ENCODE measurements around the gene AP3M1.

AP3M1 gene

DNA sequence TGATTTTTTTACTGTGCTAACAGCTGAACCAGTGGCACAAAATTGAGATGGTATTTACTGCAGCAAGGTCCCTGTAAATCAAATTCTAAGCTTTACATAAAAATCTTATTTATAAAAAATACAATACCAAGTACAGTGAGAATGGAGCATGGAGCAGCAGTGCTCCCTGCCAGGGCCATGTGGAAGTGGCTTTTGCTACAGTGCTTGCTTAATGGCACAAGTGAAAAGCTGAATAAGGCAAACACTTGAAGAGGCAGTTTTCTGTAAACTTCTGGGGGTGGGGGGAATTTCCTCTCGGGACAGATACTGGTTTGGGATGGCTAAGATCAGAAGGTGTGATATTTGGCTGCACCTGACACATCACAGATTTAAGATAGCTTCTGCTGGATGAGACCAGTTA lies 27.5 kb downstream of the AP3M1 start:
- no peak overlapping the region for H3K9ac ChIP-seq (ENCODE audit: insufficient read length, low read depth)
- no peaks in the 10 kb centered on the region for H3K4me1 ChIP-seq (ENCODE audit: insufficient read depth, insufficient read length)
- H3K9me3 ChIP-seq (ENCODE audit: insufficient read depth, low read length): no peaks in the 10 kb centered on the region
- DNase-seq (ENCODE audit: low read depth, low spot score): no peak
- TF ChIP-seq SUZ12 (IDR thresholded peaks at IDR 0.05; ENCODE audit: extremely low read depth, insufficient read depth, insufficient read length): no peak
- TF ChIP-seq ZNF274 (IDR thresholded peaks at IDR 0.05; ENCODE audit: low read depth, low read length): no peak
- no peak for TF ChIP-seq YY1 (IDR thresholded peaks at IDR 0.05; ENCODE audit: insufficient read depth, insufficient read length)
- H3K27me3 ChIP-seq (ENCODE audit: insufficient read depth, insufficient read length): no peaks in the 10 kb centered on the region
- H3K36me3 ChIP-seq (ENCODE audit: insufficient read depth, insufficient read length, low read length): peaks cover 67% of the 10 kb centered on the region
- no peak overlapping the region for H3K4me3 ChIP-seq (ENCODE audit: insufficient read length, low read depth)

- DNase-seq (ENCODE audit: low read depth, low spot score): no peak
- no peak for TF ChIP-seq SUZ12 (IDR thresholded peaks at IDR 0.05; ENCODE audit: extremely low read depth, insufficient read depth, insufficient read length)
- TF ChIP-seq ZNF274 (IDR thresholded peaks at IDR 0.05; ENCODE audit: low read depth, low read length): no peak
- TF ChIP-seq YY1 (IDR thresholded peaks at IDR 0.05; ENCODE audit: insufficient read depth, insufficient read length): no peak
- H3K9ac ChIP-seq (ENCODE audit: insufficient read length, low read depth): no peak overlapping the region
- H3K4me3 ChIP-seq (ENCODE audit: insufficient read length, low read depth): no peak overlapping the region
- H3K4me1 ChIP-seq (ENCODE audit: insufficient read depth, insufficient read length): no peaks in the 10 kb centered on the region
- no peaks in the 10 kb centered on the region for H3K9me3 ChIP-seq (ENCODE audit: insufficient read depth, low read length)
- peaks cover 73% of the 10 kb centered on the region for H3K36me3 ChIP-seq (ENCODE audit: insufficient read depth, insufficient read length, low read length)
- no peaks in the 10 kb centered on the region for H3K27me3 ChIP-seq (ENCODE audit: insufficient read depth, insufficient read length)
These were observed 28.6 kb downstream of the AP3M1 start for GRCh38 chr10:74122060-74122459.

DNA sequence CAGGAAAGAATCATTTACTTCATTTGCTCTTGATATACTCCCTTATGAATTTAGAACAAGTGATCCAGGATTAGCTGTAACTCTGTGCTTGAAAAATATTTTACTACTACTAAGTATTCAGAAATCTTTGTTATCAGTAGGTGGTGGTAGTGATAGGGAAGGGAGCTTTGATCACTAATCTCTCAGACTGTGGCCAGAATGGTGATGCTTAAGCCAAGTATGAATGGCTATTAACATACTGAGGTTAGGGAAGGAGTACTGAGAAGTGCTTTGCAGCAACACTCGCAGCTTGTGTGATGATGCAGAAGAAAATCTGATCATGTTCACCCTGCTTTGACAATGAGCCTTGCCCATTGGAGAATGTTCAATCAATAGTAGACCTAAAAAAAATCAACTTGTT lies 29.3 kb downstream of the AP3M1 start:
- H3K9me3 ChIP-seq (ENCODE audit: insufficient read depth, low read length): no peaks in the 10 kb centered on the region
- TF ChIP-seq ZNF274 (IDR thresholded peaks at IDR 0.05; ENCODE audit: low read depth, low read length): no peak
- TF ChIP-seq SUZ12 (IDR thresholded peaks at IDR 0.05; ENCODE audit: extremely low read depth, insufficient read depth, insufficient read length): no peak
- no peak for TF ChIP-seq YY1 (IDR thresholded peaks at IDR 0.05; ENCODE audit: insufficient read depth, insufficient read length)
- H3K9ac ChIP-seq (ENCODE audit: insufficient read length, low read depth): no peak overlapping the region
- DNase-seq (ENCODE audit: low read depth, low spot score): no peak
- no peaks in the 10 kb centered on the region for H3K27me3 ChIP-seq (ENCODE audit: insufficient read depth, insufficient read length)
- peaks cover 78% of the 10 kb centered on the region for H3K36me3 ChIP-seq (ENCODE audit: insufficient read depth, insufficient read length, low read length)
- H3K4me3 ChIP-seq (ENCODE audit: insufficient read length, low read depth): no peak overlapping the region
- H3K4me1 ChIP-seq (ENCODE audit: insufficient read depth, insufficient read length): no peaks in the 10 kb centered on the region

DNA sequence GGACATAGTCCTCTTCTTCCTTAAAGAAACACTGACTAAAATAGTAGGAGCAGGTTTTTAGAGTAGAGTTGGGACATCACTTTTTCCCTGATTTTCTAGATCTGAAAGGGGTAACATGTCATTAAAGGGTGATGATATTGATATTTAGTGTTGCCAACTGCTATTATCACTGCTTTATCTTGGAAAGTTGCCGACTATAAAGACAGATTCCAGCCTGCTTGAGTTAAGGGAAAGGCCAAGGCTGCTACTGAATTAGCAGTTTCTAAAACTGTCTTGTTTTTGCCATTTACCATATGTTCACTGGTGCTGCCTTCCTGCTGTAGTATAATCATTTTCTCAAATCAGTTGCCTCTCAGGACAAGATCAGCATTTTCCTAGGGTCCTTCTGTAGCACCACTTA lies 29.7 kb downstream of the AP3M1 start:
- Histone ChIP-seq H3K9me3 (ENCODE audit: insufficient read depth, low read length) (no peaks in the 10 kb centered on the region), H3K36me3 (ENCODE audit: insufficient read depth, insufficient read length, low read length) (peaks cover 81% of the 10 kb centered on the region), H3K4me3 (ENCODE audit: insufficient read length, low read depth) (no peak overlapping the region), H3K9ac (ENCODE audit: insufficient read length, low read depth) (no peak overlapping the region), H3K4me1 (ENCODE audit: insufficient read depth, insufficient read length) (no peaks in the 10 kb centered on the region), H3K27me3 (ENCODE audit: insufficient read depth, insufficient read length) (no peaks in the 10 kb centered on the region)
- TF ChIP-seq SUZ12 (IDR thresholded peaks at IDR 0.05; ENCODE audit: extremely low read depth, insufficient read depth, insufficient read length) (no peak), YY1 (IDR thresholded peaks at IDR 0.05; ENCODE audit: insufficient read depth, insufficient read length) (no peak), ZNF274 (IDR thresholded peaks at IDR 0.05; ENCODE audit: low read depth, low read length) (no peak)
- DNase-seq (ENCODE audit: low read depth, low spot score): no peak

DNA sequence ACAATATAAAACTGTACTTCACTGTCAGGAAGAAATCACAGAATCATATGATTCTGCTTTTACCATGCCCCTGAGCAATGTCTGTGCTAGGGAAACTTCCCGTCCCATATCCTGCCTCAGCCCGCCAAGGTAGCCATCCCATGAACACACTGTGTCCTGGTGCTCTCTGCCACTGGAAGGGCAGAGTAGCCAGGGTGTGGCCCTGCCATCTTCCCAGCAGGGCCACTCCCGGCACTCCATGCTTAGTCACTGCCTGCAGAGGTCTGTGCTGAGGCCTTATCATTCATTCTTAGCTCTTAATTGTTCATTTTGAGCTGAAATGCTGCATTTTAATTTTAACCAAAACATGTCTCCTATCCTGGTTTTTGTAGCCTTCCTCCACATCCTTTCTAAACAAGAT lies 31.8 kb downstream of the AP3M1 start:
- Histone ChIP-seq H3K27me3 (ENCODE audit: insufficient read depth, insufficient read length) (peaks cover 2% of the 10 kb centered on the region), H3K4me3 (ENCODE audit: insufficient read length, low read depth) (no peak overlapping the region), H3K9me3 (ENCODE audit: insufficient read depth, low read length) (no peaks in the 10 kb centered on the region), H3K9ac (ENCODE audit: insufficient read length, low read depth) (no peak overlapping the region), H3K4me1 (ENCODE audit: insufficient read depth, insufficient read length) (no peaks in the 10 kb centered on the region), H3K36me3 (ENCODE audit: insufficient read depth, insufficient read length, low read length) (peaks cover 82% of the 10 kb centered on the region)
- TF ChIP-seq YY1 (IDR thresholded peaks at IDR 0.05; ENCODE audit: insufficient read depth, insufficient read length) (no peak), ZNF274 (IDR thresholded peaks at IDR 0.05; ENCODE audit: low read depth, low read length) (no peak)
- no peak for DNase-seq (ENCODE audit: low read depth, low spot score)

DNA sequence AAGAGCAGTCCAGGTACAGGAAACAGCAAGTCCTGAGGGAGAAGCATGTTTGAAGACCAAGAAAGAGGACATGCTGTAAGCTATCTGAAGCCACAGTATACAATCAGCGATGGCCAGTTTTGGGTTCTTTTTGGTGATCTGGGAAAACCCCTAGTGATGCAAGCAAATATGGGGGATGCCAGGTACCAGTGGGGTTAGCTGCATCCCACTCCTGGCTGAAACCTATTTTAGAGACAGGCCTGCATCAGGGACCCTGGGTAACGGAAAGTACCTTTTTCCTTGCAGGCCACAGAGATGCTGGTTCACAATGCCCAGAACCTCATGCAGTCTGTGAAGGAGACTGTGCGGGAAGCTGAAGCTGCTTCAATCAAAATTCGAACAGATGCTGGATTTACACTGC lies 32.9 kb downstream of the AP3M1 start:
- no peak for TF ChIP-seq ZNF274 (IDR thresholded peaks at IDR 0.05; ENCODE audit: low read depth, low read length)
- no peak for TF ChIP-seq SUZ12 (IDR thresholded peaks at IDR 0.05; ENCODE audit: extremely low read depth, insufficient read depth, insufficient read length)
- no peak for TF ChIP-seq YY1 (IDR thresholded peaks at IDR 0.05; ENCODE audit: insufficient read depth, insufficient read length)
- Histone ChIP-seq H3K27me3 (ENCODE audit: insufficient read depth, insufficient read length) (peaks cover 2% of the 10 kb centered on the region), H3K9me3 (ENCODE audit: insufficient read depth, low read length) (no peaks in the 10 kb centered on the region), H3K9ac (ENCODE audit: insufficient read length, low read depth) (no peak overlapping the region), H3K36me3 (ENCODE audit: insufficient read depth, insufficient read length, low read length) (peaks cover 86% of the 10 kb centered on the region), H3K4me1 (ENCODE audit: insufficient read depth, insufficient read length) (no peaks in the 10 kb centered on the region), H3K4me3 (ENCODE audit: insufficient read length, low read depth) (no peak overlapping the region)
- no peak for DNase-seq (ENCODE audit: low read depth, low spot score)

DNA sequence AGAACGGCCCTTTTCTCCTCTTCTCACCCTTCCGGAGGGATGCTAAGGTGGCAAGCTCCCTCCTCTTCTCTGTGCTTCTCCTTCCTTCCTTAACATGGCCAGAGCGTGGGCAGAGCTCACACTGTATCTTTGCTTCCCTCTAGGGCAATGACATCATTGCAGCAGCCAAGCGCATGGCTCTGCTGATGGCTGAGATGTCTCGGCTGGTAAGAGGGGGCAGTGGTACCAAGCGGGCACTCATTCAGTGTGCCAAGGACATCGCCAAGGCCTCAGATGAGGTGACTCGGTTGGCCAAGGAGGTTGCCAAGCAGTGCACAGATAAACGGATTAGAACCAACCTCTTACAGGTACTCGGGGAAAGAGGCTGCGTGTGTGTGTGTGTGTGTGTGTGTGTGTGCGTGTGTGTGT lies 36.6 kb downstream of the AP3M1 start:
- Histone ChIP-seq H3K9me3 (ENCODE audit: insufficient read depth, low read length) (no peaks in the 10 kb centered on the region), H3K9ac (ENCODE audit: insufficient read length, low read depth) (no peak overlapping the region), H3K36me3 (ENCODE audit: insufficient read depth, insufficient read length, low read length) (peaks cover 96% of the 10 kb centered on the region), H3K4me1 (ENCODE audit: insufficient read depth, insufficient read length) (no peaks in the 10 kb centered on the region), H3K27me3 (ENCODE audit: insufficient read depth, insufficient read length) (peaks cover 2% of the 10 kb centered on the region), H3K4me3 (ENCODE audit: insufficient read length, low read depth) (no peak overlapping the region)
- TF ChIP-seq ZNF274 (IDR thresholded peaks at IDR 0.05; ENCODE audit: low read depth, low read length) (no peak), SUZ12 (IDR thresholded peaks at IDR 0.05; ENCODE audit: extremely low read depth, insufficient read depth, insufficient read length) (no peak), YY1 (IDR thresholded peaks at IDR 0.05; ENCODE audit: insufficient read depth, insufficient read length) (no peak)
- no peak for DNase-seq (ENCODE audit: low read depth, low spot score)

DNA sequence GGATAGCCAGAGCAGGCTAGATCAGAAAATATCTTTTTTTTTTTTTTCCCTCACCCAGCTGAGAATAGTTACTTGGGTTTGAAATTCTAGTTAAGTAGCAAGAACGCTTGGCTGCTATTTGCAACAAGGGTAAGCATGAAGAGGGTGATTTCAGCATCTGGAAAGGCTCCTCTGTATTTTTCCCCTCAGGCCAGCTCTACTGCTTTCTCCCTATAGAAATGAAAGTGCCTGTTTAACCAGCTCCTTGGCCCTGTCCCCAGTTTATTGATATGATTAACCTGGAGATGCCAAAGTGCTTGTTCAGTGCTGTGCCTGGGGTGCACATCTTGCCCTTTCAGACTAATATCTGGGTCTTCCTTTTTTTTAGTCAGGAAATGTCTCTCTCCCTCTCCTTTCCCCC lies 37.1 kb downstream of the AP3M1 start:
- no peak for DNase-seq (ENCODE audit: low read depth, low spot score)
- no peak overlapping the region for H3K4me3 ChIP-seq (ENCODE audit: insufficient read length, low read depth)
- H3K36me3 ChIP-seq (ENCODE audit: insufficient read depth, insufficient read length, low read length): peaks cover 97% of the 10 kb centered on the region
- H3K4me1 ChIP-seq (ENCODE audit: insufficient read depth, insufficient read length): no peaks in the 10 kb centered on the region
- no peak overlapping the region for H3K9ac ChIP-seq (ENCODE audit: insufficient read length, low read depth)
- no peaks in the 10 kb centered on the region for H3K9me3 ChIP-seq (ENCODE audit: insufficient read depth, low read length)
- peaks cover 2% of the 10 kb centered on the region for H3K27me3 ChIP-seq (ENCODE audit: insufficient read depth, insufficient read length)
- TF ChIP-seq ZNF274 (IDR thresholded peaks at IDR 0.05; ENCODE audit: low read depth, low read length) (no peak), SUZ12 (IDR thresholded peaks at IDR 0.05; ENCODE audit: extremely low read depth, insufficient read depth, insufficient read length) (no peak), YY1 (IDR thresholded peaks at IDR 0.05; ENCODE audit: insufficient read depth, insufficient read length) (no peak)

All from NT2/D1 (cell line).